HG03558 (cell line): ENCODE measurements around the gene STK16.
"Not testable (repeated sequence)": the region's sequence is repeated elsewhere in the genome, so short reads cannot be mapped to it uniquely, and the experiment has no call there.

Experiments used
- ATAC-seq: cut with Tn5 transposase; IDR thresholded peaks from one replicate; pipeline ENCODE4 v1.9.1; 2021; ENCODE audit warnings: moderate number of reproducible peaks; ENCODE audit not compliant: unreplicated experiment; ENCODE audit errors: extremely low read depth

The STK16 gene

GRCh38 chr2:219230059-219230540 is 15.2 kb upstream of the STK16 start:
- no peak for ATAC-seq

GRCh38 chr2:219234331-219234730 is 10.9 kb upstream of the STK16 start:
- ATAC-seq, result no peak

- no peak for ATAC-seq
Measured at GRCh38 chr2:219243291-219243761, 2.0 kb upstream of the STK16 start.

- ATAC-seq, result no peak
Measured at GRCh38 chr2:219244789-219245147, 511 bp upstream of the STK16 start.

GRCh38 chr2:219245899-219246230 is 586 bp downstream of the STK16 start:
- no peak for ATAC-seq

GRCh38 chr2:219246559-219246958 is 1.3 kb downstream of the STK16 start:
- ATAC-seq, result no peak

GRCh38 chr2:219247678-219248642 is 2.7 kb downstream of the STK16 start:
- ATAC-seq, result no peak

- ATAC-seq, result no peak
Measured at GRCh38 chr2:219248845-219249202, 3.5 kb downstream of the STK16 start.

GRCh38 chr2:219249203-219249980 is 4.1 kb downstream of the STK16 start:
- ATAC-seq, result peak; percentile 30

GRCh38 chr2:219250049-219250781 is 4.9 kb downstream of the STK16 start:
- ATAC-seq, result no peak

GRCh38 chr2:219251656-219252055 is 6.4 kb downstream of the STK16 start:
- no peak for ATAC-seq

- ATAC-seq, result no peak
Measured at GRCh38 chr2:219252084-219252483, 6.8 kb downstream of the STK16 start.

- no peak for ATAC-seq
Measured at GRCh38 chr2:219252570-219252899, 7.3 kb downstream of the STK16 start.

- ATAC-seq, result no peak
Measured at GRCh38 chr2:219252900-219253752, 7.8 kb downstream of the STK16 start, which contains the start of gene TUBA4B. TSS of gene TUBA4B (plus strand) at chr2:219253243. CDS start at chr2:219253408, 165 bp downstream.

GRCh38 chr2:219253753-219254589 is 8.7 kb downstream of the STK16 start, which contains the start of gene TUBA4A:
TSS of gene TUBA4A (minus strand) at chr2:219253918. CDS start at chr2:219253858, 60 bp downstream.
- no peak for ATAC-seq

GRCh38 chr2:219254590-219255201 is 9.4 kb downstream of the STK16 start:
- ATAC-seq, result no peak

GRCh38 chr2:219258942-219259341 is 13.7 kb downstream of the STK16 start:
- ATAC-seq, result not testable (repeated sequence)
